ENCODE data around the gene REXO1. TPM values are rescaled to one million over a fixed set of nuclear protein-coding genes. Genes with fewer than 3 reads are reported as not detected.

Gene REXO1
- total and polyA plus RNA-seq, 2 of the 13 experiments (the other 11 are each of a cell fraction or from before 2014, with no cell fraction given) = 5.0 to 11.2 TPM

DNA sequence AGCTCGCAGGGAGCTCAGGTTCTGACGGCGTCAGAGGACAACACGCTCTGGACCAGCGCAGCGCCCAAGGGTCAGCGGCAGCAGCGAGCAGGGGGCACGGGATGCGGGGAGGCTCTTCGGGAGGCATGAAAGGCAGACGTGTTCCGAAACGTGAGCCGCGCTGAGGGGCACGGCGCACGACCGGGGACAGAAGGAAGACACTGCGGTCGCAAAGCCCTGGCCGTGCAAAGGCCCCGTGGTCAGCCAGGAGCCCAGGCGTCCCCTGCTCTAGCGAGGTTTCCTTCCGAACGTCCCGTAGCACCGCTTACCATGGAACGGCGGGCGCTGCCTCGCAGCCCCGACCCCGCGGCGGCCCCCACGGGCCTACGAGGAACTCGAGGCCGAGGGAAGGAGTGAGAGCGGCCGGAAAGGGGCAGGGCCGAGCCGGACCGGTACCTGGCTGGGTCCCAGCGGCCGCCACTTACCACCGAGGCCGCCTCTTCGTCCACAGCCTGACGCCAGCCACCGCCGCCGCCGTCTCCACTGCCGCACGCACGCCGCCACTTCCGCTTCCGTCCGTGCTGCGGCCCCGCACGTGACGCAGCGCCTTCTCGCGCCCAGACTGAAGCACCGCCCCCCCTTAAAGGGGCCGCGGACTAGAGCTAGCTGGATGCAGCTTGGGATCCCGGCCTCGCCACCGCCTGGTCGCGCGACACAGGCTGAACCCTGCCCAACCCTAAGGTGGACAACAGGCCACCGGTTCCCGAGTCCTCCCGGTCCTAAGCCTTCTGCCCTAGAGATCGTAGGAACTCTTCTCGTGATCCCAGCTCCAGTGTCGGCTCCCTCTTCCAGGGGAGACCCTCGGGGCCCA is 27.6 kb upstream of the REXO1 start (continued):
- TF ChIP-seq, protein P1, sequence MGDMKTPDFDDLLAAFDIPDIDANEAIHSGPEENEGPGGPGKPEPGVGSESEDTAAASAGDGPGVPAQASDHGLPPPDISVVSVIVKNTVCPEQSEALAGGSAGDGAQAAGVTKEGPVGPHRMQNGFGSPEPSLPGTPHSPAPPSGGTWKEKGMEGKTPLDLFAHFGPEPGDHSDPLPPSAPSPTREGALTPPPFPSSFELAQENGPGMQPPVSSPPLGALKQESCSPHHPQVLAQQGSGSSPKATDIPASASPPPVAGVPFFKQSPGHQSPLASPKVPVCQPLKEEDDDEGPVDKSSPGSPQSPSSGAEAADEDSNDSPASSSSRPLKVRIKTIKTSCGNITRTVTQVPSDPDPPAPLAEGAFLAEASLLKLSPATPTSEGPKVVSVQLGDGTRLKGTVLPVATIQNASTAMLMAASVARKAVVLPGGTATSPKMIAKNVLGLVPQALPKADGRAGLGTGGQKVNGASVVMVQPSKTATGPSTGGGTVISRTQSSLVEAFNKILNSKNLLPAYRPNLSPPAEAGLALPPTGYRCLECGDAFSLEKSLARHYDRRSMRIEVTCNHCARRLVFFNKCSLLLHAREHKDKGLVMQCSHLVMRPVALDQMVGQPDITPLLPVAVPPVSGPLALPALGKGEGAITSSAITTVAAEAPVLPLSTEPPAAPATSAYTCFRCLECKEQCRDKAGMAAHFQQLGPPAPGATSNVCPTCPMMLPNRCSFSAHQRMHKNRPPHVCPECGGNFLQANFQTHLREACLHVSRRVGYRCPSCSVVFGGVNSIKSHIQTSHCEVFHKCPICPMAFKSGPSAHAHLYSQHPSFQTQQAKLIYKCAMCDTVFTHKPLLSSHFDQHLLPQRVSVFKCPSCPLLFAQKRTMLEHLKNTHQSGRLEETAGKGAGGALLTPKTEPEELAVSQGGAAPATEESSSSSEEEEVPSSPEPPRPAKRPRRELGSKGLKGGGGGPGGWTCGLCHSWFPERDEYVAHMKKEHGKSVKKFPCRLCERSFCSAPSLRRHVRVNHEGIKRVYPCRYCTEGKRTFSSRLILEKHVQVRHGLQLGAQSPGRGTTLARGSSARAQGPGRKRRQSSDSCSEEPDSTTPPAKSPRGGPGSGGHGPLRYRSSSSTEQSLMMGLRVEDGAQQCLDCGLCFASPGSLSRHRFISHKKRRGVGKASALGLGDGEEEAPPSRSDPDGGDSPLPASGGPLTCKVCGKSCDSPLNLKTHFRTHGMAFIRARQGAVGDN (CRISPR knock-in tag; IDR thresholded peaks at IDR 0.05) = peak; percentile 96
- TF ChIP-seq HDAC2 (CRISPR knock-in tag; IDR thresholded peaks at IDR 0.05) (peak; percentile 79), ZNF616 (CRISPR knock-in tag; IDR thresholded peaks at IDR 0.05; ENCODE audit: low read depth) (no peak; the same call in 1 of the 2 replicates), RXRB (CRISPR knock-in tag; IDR thresholded peaks at IDR 0.05; ENCODE audit: borderline replicate concordance) (peak; percentile 55; the same call in 1 of the 2 replicates), SMAD1 (CRISPR knock-in tag; IDR thresholded peaks at IDR 0.05; ENCODE audit: borderline replicate concordance, low read depth) (peak; percentile 98), ZSCAN9 (CRISPR knock-in tag; IDR thresholded peaks at IDR 0.05; ENCODE audit: borderline replicate concordance) (0 out of 2 replicates have a peak, but pooled peaks have one; percentile 37), MED1 (CRISPR knock-in tag; IDR thresholded peaks at IDR 0.05) (peak; percentile 76), ARID2 (CRISPR knock-in tag; IDR thresholded peaks at IDR 0.05; ENCODE audit: borderline replicate concordance) (no peak), ZNF780A (CRISPR knock-in tag; IDR thresholded peaks at IDR 0.05) (peak; percentile 55; the same call in 1 of the 2 replicates), ZNF589 (CRISPR knock-in tag; conservative IDR thresholded peaks at IDR 0.05) (peak; percentile 79; the same call in 1 of the 2 replicates), U2AF2 (IDR thresholded peaks at IDR 0.05; ENCODE audit: low read depth, low read length) (no peak), ZNF547 (CRISPR knock-in tag; IDR thresholded peaks at IDR 0.05) (peak; percentile 71), ZMYM2 (CRISPR knock-in tag; IDR thresholded peaks at IDR 0.05) (0 out of 2 replicates have a peak, but pooled peaks have one; percentile 49), ZNF619 (CRISPR knock-in tag; IDR thresholded peaks at IDR 0.05) (0 out of 2 replicates have a peak, but pooled peaks have one; percentile 43), POLR2G (IDR thresholded peaks at IDR 0.05; ENCODE audit: low read depth, low read length) (peak; percentile 94)
- TF ChIP-seq, protein P2, sequence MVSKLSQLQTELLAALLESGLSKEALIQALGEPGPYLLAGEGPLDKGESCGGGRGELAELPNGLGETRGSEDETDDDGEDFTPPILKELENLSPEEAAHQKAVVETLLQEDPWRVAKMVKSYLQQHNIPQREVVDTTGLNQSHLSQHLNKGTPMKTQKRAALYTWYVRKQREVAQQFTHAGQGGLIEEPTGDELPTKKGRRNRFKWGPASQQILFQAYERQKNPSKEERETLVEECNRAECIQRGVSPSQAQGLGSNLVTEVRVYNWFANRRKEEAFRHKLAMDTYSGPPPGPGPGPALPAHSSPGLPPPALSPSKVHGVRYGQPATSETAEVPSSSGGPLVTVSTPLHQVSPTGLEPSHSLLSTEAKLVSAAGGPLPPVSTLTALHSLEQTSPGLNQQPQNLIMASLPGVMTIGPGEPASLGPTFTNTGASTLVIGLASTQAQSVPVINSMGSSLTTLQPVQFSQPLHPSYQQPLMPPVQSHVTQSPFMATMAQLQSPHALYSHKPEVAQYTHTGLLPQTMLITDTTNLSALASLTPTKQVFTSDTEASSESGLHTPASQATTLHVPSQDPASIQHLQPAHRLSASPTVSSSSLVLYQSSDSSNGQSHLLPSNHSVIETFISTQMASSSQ (IDR thresholded peaks at IDR 0.05; ENCODE audit: low read depth) = no peak
- TF ChIP-seq, protein P2 (CRISPR knock-in tag; IDR thresholded peaks at IDR 0.05; ENCODE audit: borderline replicate concordance) = peak; percentile 83; the same call in 1 of the 2 replicates
- TF ChIP-seq, protein P3, sequence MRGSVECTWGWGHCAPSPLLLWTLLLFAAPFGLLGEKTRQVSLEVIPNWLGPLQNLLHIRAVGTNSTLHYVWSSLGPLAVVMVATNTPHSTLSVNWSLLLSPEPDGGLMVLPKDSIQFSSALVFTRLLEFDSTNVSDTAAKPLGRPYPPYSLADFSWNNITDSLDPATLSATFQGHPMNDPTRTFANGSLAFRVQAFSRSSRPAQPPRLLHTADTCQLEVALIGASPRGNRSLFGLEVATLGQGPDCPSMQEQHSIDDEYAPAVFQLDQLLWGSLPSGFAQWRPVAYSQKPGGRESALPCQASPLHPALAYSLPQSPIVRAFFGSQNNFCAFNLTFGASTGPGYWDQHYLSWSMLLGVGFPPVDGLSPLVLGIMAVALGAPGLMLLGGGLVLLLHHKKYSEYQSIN (CRISPR knock-in tag; IDR thresholded peaks at IDR 0.05; ENCODE audit: borderline replicate concordance) = no peak
- TF ChIP-seq, protein P4, sequence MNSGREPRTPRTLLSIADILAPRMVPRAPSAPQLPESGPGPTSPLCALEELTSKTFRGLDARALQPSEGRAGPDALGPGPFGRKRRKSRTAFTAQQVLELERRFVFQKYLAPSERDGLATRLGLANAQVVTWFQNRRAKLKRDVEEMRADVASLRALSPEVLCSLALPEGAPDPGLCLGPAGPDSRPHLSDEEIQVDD (CRISPR knock-in tag; IDR thresholded peaks at IDR 0.05; ENCODE audit: borderline replicate concordance) = no peak

Measured in HepG2 (cell line).